ENCODE measurements around the gene SDK1. TPM values are rescaled to one million over a fixed set of nuclear protein-coding genes. Genes with fewer than 3 reads are reported as not detected.

SDK1 gene
- total and polyA plus RNA-seq, 2 experiments from 2014 or later = not detected

DNA sequence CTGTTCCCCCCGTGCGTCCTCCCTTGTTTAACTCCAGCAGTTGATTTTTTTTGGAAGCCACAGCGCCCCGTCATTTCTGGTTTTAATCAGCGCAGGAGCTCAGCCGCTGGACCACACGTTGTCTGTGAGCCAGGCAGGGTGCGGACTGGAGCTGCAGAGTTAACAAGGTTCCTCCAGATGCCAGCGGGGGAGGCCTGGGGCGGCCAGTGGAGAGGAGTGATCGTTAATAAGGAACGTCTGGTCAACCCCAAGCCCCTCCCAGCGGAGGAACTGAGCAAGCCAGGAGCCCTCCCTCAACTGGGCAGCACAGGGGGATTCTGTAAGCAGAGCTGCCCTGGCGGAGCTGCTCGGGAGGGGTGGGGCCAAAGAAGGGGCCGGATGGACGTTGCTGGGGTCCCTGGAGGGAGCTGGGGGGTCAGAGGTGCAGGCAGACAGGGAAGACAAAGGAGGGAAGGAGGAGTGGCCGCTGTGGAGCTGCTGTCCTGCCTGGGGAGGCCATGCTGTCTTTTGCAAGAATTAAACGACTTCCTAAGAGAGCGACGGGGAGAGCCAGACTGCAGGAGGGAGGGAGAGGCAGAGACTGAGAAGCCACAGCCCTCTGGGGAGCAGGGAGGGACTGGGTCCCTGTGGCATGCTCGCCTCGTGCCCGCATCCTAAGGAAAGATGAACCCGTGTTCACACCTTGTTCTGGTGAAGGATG lies 843.9 kb downstream of the SDK1 start:
- DNase-seq = no peak
- no peak overlapping the region for H3K4me2 ChIP-seq (ENCODE audit: unreplicated experiment)
- no peaks in the 10 kb centered on the region for H3F3A ChIP-seq (ENCODE audit: insufficient read depth)
- no peaks in the 10 kb centered on the region for H3K36me3 ChIP-seq (ENCODE audit: low read depth)
- TF ChIP-seq EZH2phosphoT487 (IDR thresholded peaks at IDR 0.05; ENCODE audit: insufficient read depth, low read depth) (no peak), EZH2 (IDR thresholded peaks at IDR 0.05; ENCODE audit: insufficient read depth, poor library complexity, severe bottlenecking) (no peak)
- no peaks in the 10 kb centered on the region for H3K9me2 ChIP-seq (ENCODE audit: insufficient read depth)
- no peaks in the 10 kb centered on the region for H3K4me1 ChIP-seq (ENCODE audit: insufficient read depth)
- H4K20me1 ChIP-seq (ENCODE audit: insufficient read depth) = no peaks in the 10 kb centered on the region
- no peak overlapping the region for H2AFZ ChIP-seq
- no peak overlapping the region for H3K4me3 ChIP-seq
- no peak overlapping the region for H3K9ac ChIP-seq
- H3K27me3 ChIP-seq (replicated peaks; ENCODE audit: insufficient read depth) = no peaks in the 10 kb centered on the region
- H3K79me2 ChIP-seq (ENCODE audit: insufficient read depth) = no peaks in the 10 kb centered on the region
- H3K9me3 ChIP-seq (ENCODE audit: low read depth) = no peaks in the 10 kb centered on the region
- H3K27ac ChIP-seq = no peak overlapping the region
- in situ Hi-C loops (cut with MboI) = no loop called here
- WGBS, 2 experiments (ENCODE audit: low coverage in 1 of 2, low lambda C conversion rate in 2 of 2, missing lambda C conversion rate in 2 of 2) = 3 to 4% methylated on average over 24 to 25 of the region's 25 CpGs

DNA sequence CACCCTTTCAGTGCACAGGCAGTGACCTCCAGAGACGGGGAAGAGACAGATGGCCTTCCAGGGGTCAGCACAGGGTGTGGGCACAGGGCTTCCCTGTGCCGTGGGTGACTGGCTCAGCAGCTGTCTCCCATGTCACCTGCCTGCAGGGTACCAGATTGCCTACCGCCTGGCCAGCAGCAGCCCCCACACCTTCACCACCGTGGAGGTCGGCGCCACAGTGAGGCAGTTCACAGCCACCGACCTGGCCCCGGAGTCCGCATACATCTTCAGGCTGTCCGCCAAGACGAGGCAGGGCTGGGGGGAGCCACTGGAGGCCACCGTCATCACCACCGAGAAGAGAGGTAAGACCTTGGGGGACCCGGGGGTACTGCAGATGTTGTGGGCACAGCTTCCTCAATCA lies 844.5 kb downstream of the SDK1 start:
- Histone ChIP-seq H3K4me2 (ENCODE audit: unreplicated experiment) (no peak overlapping the region), H3K4me1 (ENCODE audit: insufficient read depth) (no peaks in the 10 kb centered on the region), H3K27ac (no peak overlapping the region), H3K9me3 (ENCODE audit: low read depth) (no peaks in the 10 kb centered on the region), H3F3A (ENCODE audit: insufficient read depth) (no peaks in the 10 kb centered on the region), H2AFZ (no peak overlapping the region), H3K36me3 (ENCODE audit: low read depth) (no peaks in the 10 kb centered on the region), H3K4me3 (no peak overlapping the region), H3K27me3 (replicated peaks; ENCODE audit: insufficient read depth) (no peaks in the 10 kb centered on the region), H4K20me1 (ENCODE audit: insufficient read depth) (no peaks in the 10 kb centered on the region), H3K79me2 (ENCODE audit: insufficient read depth) (no peaks in the 10 kb centered on the region), H3K9me2 (ENCODE audit: insufficient read depth) (no peaks in the 10 kb centered on the region), H3K9ac (no peak overlapping the region)
- in situ Hi-C loops (cut with MboI) = no loop called here
- TF ChIP-seq EZH2phosphoT487 (IDR thresholded peaks at IDR 0.05; ENCODE audit: insufficient read depth, low read depth) (no peak), EZH2 (IDR thresholded peaks at IDR 0.05; ENCODE audit: insufficient read depth, poor library complexity, severe bottlenecking) (no peak)
- 79 to 80% methylated on average over 13 to 14 of the region's 14 CpGs for WGBS, 2 experiments (ENCODE audit: low coverage in 1 of 2, low lambda C conversion rate in 2 of 2, missing lambda C conversion rate in 2 of 2)
- no peak for DNase-seq

DNA sequence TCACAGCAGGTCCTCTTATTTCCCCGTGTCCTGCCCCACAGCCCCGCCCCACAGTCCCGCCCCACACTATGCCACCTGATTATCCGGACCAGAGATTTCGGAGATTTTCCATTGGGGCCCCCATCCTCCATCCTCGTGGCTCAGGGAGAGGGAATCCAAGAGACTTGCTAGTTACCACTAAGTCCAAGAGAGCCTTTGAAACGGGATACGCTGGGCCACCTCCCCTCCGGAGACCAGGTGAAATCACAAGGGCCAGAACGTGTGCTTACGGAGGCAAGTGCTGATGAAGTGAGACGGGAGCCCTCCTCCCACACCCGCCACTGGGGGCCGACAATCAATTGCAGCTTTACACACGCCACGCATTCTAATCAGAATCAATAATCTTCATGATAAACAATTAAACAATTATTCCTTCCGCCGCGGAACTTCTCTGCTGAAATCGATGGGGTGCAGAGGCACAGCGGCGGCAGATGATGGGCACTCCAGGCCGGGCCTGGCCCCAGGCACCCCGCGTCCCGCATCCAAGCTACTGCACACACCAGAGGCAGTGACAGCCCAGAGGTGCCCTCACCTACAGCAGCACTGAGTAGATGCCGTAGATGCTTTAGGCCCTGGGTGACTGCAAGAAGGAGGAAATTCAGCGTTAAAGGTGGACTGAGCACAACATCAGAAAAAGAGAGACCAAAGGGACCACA lies 847.0 kb downstream of the SDK1 start:
- no peaks in the 10 kb centered on the region for H4K20me1 ChIP-seq (ENCODE audit: insufficient read depth)
- H3K36me3 ChIP-seq (ENCODE audit: low read depth) = no peaks in the 10 kb centered on the region
- no peaks in the 10 kb centered on the region for H3K27me3 ChIP-seq (replicated peaks; ENCODE audit: insufficient read depth)
- no peaks in the 10 kb centered on the region for H3K9me2 ChIP-seq (ENCODE audit: insufficient read depth)
- H3K9me3 ChIP-seq (ENCODE audit: low read depth) = no peaks in the 10 kb centered on the region
- H3K4me2 ChIP-seq (ENCODE audit: unreplicated experiment) = no peak overlapping the region
- WGBS, 2 experiments (ENCODE audit: low coverage in 1 of 2, low lambda C conversion rate in 2 of 2, missing lambda C conversion rate in 2 of 2) = 75 to 77% methylated on average over 22 to 28 of the region's 28 CpGs
- H3F3A ChIP-seq (ENCODE audit: insufficient read depth) = no peaks in the 10 kb centered on the region
- no peak for DNase-seq
- H3K4me1 ChIP-seq (ENCODE audit: insufficient read depth) = no peaks in the 10 kb centered on the region
- no peak overlapping the region for H3K9ac ChIP-seq
- H2AFZ ChIP-seq = no peak overlapping the region
- H3K27ac ChIP-seq = no peak overlapping the region
- TF ChIP-seq EZH2phosphoT487 (IDR thresholded peaks at IDR 0.05; ENCODE audit: insufficient read depth, low read depth) (no peak), EZH2 (IDR thresholded peaks at IDR 0.05; ENCODE audit: insufficient read depth, poor library complexity, severe bottlenecking) (no peak)
- in situ Hi-C loops (cut with MboI) = no loop called here
- H3K4me3 ChIP-seq = no peak overlapping the region
- no peaks in the 10 kb centered on the region for H3K79me2 ChIP-seq (ENCODE audit: insufficient read depth)

DNA sequence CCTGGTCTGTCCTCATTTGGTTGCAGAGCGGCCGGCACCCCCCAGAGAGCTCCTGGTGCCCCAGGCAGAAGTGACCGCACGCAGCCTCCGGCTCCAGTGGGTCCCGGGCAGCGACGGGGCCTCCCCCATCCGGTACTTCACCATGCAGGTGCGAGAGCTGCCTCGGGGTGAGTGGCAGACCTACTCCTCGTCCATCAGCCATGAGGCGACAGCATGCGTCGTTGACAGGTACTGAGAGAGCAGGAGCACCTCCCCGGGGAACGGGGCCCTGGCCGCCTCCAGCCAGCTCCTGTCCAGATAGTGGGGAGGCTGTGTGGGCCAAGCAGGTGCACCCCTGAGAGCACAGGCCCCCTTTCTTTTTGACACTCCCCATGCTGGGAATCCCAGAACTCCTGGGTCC lies 848.2 kb downstream of the SDK1 start:
- Histone ChIP-seq H3K9me3 (ENCODE audit: low read depth) (no peaks in the 10 kb centered on the region), H4K20me1 (ENCODE audit: insufficient read depth) (no peaks in the 10 kb centered on the region), H3K36me3 (ENCODE audit: low read depth) (no peaks in the 10 kb centered on the region), H3K27ac (no peak overlapping the region), H3K9ac (no peak overlapping the region), H3K27me3 (replicated peaks; ENCODE audit: insufficient read depth) (no peaks in the 10 kb centered on the region), H3K4me3 (no peak overlapping the region), H3K4me2 (ENCODE audit: unreplicated experiment) (no peak overlapping the region), H3K79me2 (ENCODE audit: insufficient read depth) (no peaks in the 10 kb centered on the region), H3K4me1 (ENCODE audit: insufficient read depth) (no peaks in the 10 kb centered on the region), H3K9me2 (ENCODE audit: insufficient read depth) (no peaks in the 10 kb centered on the region), H2AFZ (no peak overlapping the region), H3F3A (ENCODE audit: insufficient read depth) (no peaks in the 10 kb centered on the region)
- in situ Hi-C loops (cut with MboI) = no loop called here
- DNase-seq = no peak
- 66 to 68% methylated on average over 16 to 17 of the region's 18 CpGs for WGBS, 2 experiments (ENCODE audit: low coverage in 1 of 2, low lambda C conversion rate in 2 of 2, missing lambda C conversion rate in 2 of 2)
- no peak for TF ChIP-seq EZH2 (IDR thresholded peaks at IDR 0.05; ENCODE audit: insufficient read depth, poor library complexity, severe bottlenecking)
- TF ChIP-seq EZH2phosphoT487 (IDR thresholded peaks at IDR 0.05; ENCODE audit: insufficient read depth, low read depth) = no peak

Measured in GM23248 (cell line).